Measurements from ENCODE around the gene BSCL2. TPM values are rescaled to one million over a fixed set of nuclear protein-coding genes. Genes with fewer than 3 reads are reported as not detected.

BSCL2 gene
- total and polyA plus RNA-seq, 2 of the 13 experiments (the other 11 are each of a cell fraction or from before 2014, with no cell fraction given) = 19.5 to 21.1 TPM

DNA sequence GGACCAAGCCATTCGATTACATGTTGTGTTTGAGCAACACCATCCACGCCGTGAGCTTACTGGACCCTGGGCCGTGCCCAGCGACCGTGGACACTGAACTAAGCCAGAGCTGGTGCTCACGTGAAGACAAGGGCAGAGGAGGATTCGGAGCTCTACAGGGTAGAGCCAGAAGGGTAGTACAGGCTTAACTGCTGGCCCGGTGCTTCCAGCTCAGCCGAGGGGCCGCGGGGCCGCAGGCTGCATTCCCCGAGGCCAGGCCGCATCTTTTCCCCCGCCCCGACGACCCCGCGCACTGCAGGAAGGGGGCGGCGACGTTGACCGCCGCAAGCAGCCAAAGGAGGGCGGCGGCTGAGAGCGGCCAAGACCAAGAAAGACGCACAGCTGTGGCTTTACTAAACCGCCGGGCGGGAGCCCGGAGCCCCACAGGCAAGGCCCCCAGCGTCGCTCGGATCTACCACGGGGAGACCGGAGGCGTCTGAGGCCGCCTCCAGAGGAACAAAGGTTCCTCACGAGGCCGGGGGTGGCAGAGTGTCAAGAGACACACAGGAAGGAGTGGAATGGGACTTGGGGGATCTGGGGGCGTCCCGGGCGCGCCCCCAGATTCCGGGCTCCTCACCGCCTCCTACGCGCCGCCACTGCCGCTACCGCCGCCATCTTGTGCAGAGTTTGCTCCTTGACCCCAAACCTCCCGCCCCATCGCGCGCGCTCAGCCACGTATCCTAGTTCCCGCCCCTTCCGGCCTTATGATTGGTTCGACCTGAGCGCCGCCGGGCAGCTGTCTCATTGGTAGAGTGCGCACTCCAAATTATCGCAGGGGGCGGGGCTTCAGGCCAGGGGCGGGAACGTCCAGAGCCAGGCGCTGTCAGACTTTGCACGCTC, 61.0 kb downstream of the BSCL2 start, which contains the start of gene GANAB (continued):
- no peak for TF ChIP-seq ZNF646 (CRISPR knock-in tag; IDR thresholded peaks at IDR 0.05)
- no peak; the same call in 1 of the 2 replicates for TF ChIP-seq POGK (CRISPR knock-in tag; conservative IDR thresholded peaks at IDR 0.05)
- TF ChIP-seq, protein P1, sequence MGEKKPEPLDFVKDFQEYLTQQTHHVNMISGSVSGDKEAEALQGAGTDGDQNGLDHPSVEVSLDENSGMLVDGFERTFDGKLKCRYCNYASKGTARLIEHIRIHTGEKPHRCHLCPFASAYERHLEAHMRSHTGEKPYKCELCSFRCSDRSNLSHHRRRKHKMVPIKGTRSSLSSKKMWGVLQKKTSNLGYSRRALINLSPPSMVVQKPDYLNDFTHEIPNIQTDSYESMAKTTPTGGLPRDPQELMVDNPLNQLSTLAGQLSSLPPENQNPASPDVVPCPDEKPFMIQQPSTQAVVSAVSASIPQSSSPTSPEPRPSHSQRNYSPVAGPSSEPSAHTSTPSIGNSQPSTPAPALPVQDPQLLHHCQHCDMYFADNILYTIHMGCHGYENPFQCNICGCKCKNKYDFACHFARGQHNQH (CRISPR knock-in tag; IDR thresholded peaks at IDR 0.05) = peak; percentile 78; the same call in 1 of the 2 replicates
- 0 out of 2 replicates have a peak, but pooled peaks have one; percentile 24 for TF ChIP-seq ZNF329 (CRISPR knock-in tag; IDR thresholded peaks at IDR 0.05; ENCODE audit: low read depth)
- peak; percentile 83 for TF ChIP-seq ZNF891 (CRISPR knock-in tag; IDR thresholded peaks at IDR 0.05)
- TF ChIP-seq ZNF17 (CRISPR knock-in tag; IDR thresholded peaks at IDR 0.05) = no peak
- no peak for TF ChIP-seq ZNF552 (CRISPR knock-in tag; IDR thresholded peaks at IDR 0.05; ENCODE audit: borderline replicate concordance)
- TF ChIP-seq ZNF367 (CRISPR knock-in tag; IDR thresholded peaks at IDR 0.05; ENCODE audit: borderline replicate concordance) = no peak
- no peak for TF ChIP-seq TCF12 (IDR thresholded peaks at IDR 0.05)
- TF ChIP-seq TCF12 (CRISPR knock-in tag; IDR thresholded peaks at IDR 0.05) = peak; percentile 75; the same call in 1 of the 2 replicates
- TF ChIP-seq PHB2 (IDR thresholded peaks at IDR 0.05; ENCODE audit: partially characterized antibody) = no peak
- TF ChIP-seq ZFY (CRISPR knock-in tag; IDR thresholded peaks at IDR 0.05) = peak; percentile 93
- no peak for TF ChIP-seq KDM4B (CRISPR knock-in tag; IDR thresholded peaks at IDR 0.05)
- 0 out of 2 replicates have a peak, but pooled peaks have one; percentile 19 for TF ChIP-seq FOXA3 (CRISPR knock-in tag; IDR thresholded peaks at IDR 0.05)
- peak; percentile 45; the same call in 1 of the 2 replicates for TF ChIP-seq RARA (CRISPR knock-in tag; IDR thresholded peaks at IDR 0.05)
- no peak; the same call in 1 of the 2 replicates for TF ChIP-seq ZNF343 (CRISPR knock-in tag; IDR thresholded peaks at IDR 0.05)
- TF ChIP-seq ATF4 (CRISPR knock-in tag; IDR thresholded peaks at IDR 0.05) = peak in 1 of 2 experiments; percentile 45; a peak in 1 of 4 replicates

All from HepG2 (cell line).